GM21619 (cell line): Measurements from ENCODE around the gene SCP2.
"Not testable (repeated sequence)": the region's sequence is repeated elsewhere in the genome, so short reads cannot be mapped to it uniquely, and the experiment has no call there.

Experiments
- ATAC-seq: cut with Tn5 transposase; IDR thresholded peaks from one replicate; pipeline ENCODE4 v1.9.1; 2021; ENCODE audit not compliant: unreplicated experiment

The SCP2 gene

GRCh38 chr1:52916241-52916975 is 10.7 kb upstream of the SCP2 start:
- no peak for ATAC-seq

- no peak for ATAC-seq
Measured at GRCh38 chr1:52917156-52917555, 9.9 kb upstream of the SCP2 start.

- ATAC-seq: no peak
Measured at GRCh38 chr1:52917581-52917980, 9.5 kb upstream of the SCP2 start.

GRCh38 chr1:52918201-52918600 is 8.9 kb upstream of the SCP2 start:
- no peak for ATAC-seq

- ATAC-seq: no peak
Measured at GRCh38 chr1:52919051-52919722, 7.9 kb upstream of the SCP2 start.

GRCh38 chr1:52919723-52920483 is 7.2 kb upstream of the SCP2 start:
- no peak for ATAC-seq

- ATAC-seq: no peak
Measured at GRCh38 chr1:52920791-52921291, 6.2 kb upstream of the SCP2 start.

GRCh38 chr1:52925571-52926005 is 1.5 kb upstream of the SCP2 start:
- ATAC-seq: no peak

- no peak for ATAC-seq
Measured at GRCh38 chr1:52926864-52927211, 238 bp upstream of the SCP2 start.

GRCh38 chr1:52928015-52928404 is 934 bp downstream of the SCP2 start:
- no peak for ATAC-seq

GRCh38 chr1:52929019-52929418 is 1.9 kb downstream of the SCP2 start:
- no peak for ATAC-seq

- ATAC-seq: no peak
Measured at GRCh38 chr1:52937433-52938182, 10.5 kb downstream of the SCP2 start.

GRCh38 chr1:52938183-52938451 is 11.0 kb downstream of the SCP2 start:
- ATAC-seq: no peak

GRCh38 chr1:52943876-52944416 is 16.9 kb downstream of the SCP2 start:
- ATAC-seq: no peak

GRCh38 chr1:52944566-52944965 is 17.5 kb downstream of the SCP2 start:
- ATAC-seq: no peak

- no peak for ATAC-seq
Measured at GRCh38 chr1:52947490-52947889, 20.4 kb downstream of the SCP2 start.

GRCh38 chr1:52949602-52950001 is 22.5 kb downstream of the SCP2 start:
- not testable (repeated sequence) for ATAC-seq

GRCh38 chr1:52952112-52952511 is 25.0 kb downstream of the SCP2 start:
- no peak for ATAC-seq

GRCh38 chr1:52955129-52955970 is 28.3 kb downstream of the SCP2 start:
- no peak for ATAC-seq

GRCh38 chr1:52963101-52963500 is 36.0 kb downstream of the SCP2 start:
- ATAC-seq: no peak
